ENCODE measurements around the gene ZNF324. TPM values are rescaled to one million over a fixed set of nuclear protein-coding genes. Genes with fewer than 3 reads are reported as not detected.
A peak's percentile ranks its signal among the peaks of the same experiment; 100 is the strongest.
"Not testable (repeated sequence)": the region's sequence is repeated elsewhere in the genome, so short reads cannot be mapped to it uniquely, and the experiment has no call there.

The ZNF324 gene
- total RNA-seq, 1 donor from 2014 or later = 6.7 TPM

- DNase-seq (ENCODE audit: low spot score) = peak; percentile 99
These were observed 32.4 kb downstream of the ZNF324 start for GRCh38 chr19:58499021-58499927.

GRCh38 chr19:58500242-58500641 lies 33.4 kb downstream of the ZNF324 start:
- no peak for DNase-seq (ENCODE audit: low spot score)

- not testable (repeated sequence) for DNase-seq (ENCODE audit: low spot score)
These were observed 40.8 kb downstream of the ZNF324 start for GRCh38 chr19:58507602-58508223.

GRCh38 chr19:58509731-58510083 lies 42.8 kb downstream of the ZNF324 start:
- no peak for DNase-seq (ENCODE audit: low spot score)

- no peak for DNase-seq (ENCODE audit: low spot score)
These were observed 43.4 kb downstream of the ZNF324 start for GRCh38 chr19:58510084-58510862.

- DNase-seq (ENCODE audit: low spot score) = no peak
These were observed 44.7 kb downstream of the ZNF324 start, which contains the start of gene SLC27A5 for GRCh38 chr19:58511353-58512208. Gene SLC27A5 (minus strand): TSS chr19:58511992. CDS start chr19:58511955, 37 bp downstream.

- DNase-seq (ENCODE audit: low spot score) = no peak
These were observed 46.4 kb downstream of the ZNF324 start for GRCh38 chr19:58513213-58513693.

GRCh38 chr19:58513694-58514563 lies 47.0 kb downstream of the ZNF324 start:
- DNase-seq (ENCODE audit: low spot score) = peak; percentile 98

GRCh38 chr19:58514564-58515022 lies 47.7 kb downstream of the ZNF324 start:
- no peak for DNase-seq (ENCODE audit: low spot score)

- DNase-seq (ENCODE audit: low spot score) = no peak
These were observed 48.4 kb downstream of the ZNF324 start for GRCh38 chr19:58515259-58515658.

- DNase-seq (ENCODE audit: low spot score) = no peak
These were observed 49.5 kb downstream of the ZNF324 start for GRCh38 chr19:58516246-58516836.

- no peak for DNase-seq (ENCODE audit: low spot score)
These were observed 50.3 kb downstream of the ZNF324 start for GRCh38 chr19:58516964-58517833.

- no peak for DNase-seq (ENCODE audit: low spot score)
These were observed 51.6 kb downstream of the ZNF324 start for GRCh38 chr19:58518256-58519086.

GRCh38 chr19:58519087-58519354 lies 52.1 kb downstream of the ZNF324 start:
- DNase-seq (ENCODE audit: low spot score) = no peak

GRCh38 chr19:58519355-58520256 lies 52.7 kb downstream of the ZNF324 start, which contains the start of gene ZBTB45:
Gene ZBTB45 (minus strand): TSS chr19:58519810. CDS start chr19:58517673, 2,137 bp downstream.
- DNase-seq (ENCODE audit: low spot score) = peak; percentile 97

GRCh38 chr19:58520257-58520599 lies 53.3 kb downstream of the ZNF324 start:
- DNase-seq (ENCODE audit: low spot score) = no peak

Data from mesenteric fat pad (tissue), 1 donor.